Right lobe of liver (tissue), 4 donors: ENCODE data around the gene ATP13A2.

Experiments
- CTCF ChIP-seq, 4 donors: fragments of 200-600 bp in 3 of 4; fragments of 450-650 bp in 1 of 4; IDR thresholded peaks; one replicate each; pipeline versions ENCODE4 v1.5.1 to v1.8.0; 2016 to 2022; ENCODE audit warnings: antibody characterized with exemption in 4 of 4, mild to moderate bottlenecking in 2 of 4
- POLR2A ChIP-seq: fragments of 450-650 bp; IDR thresholded peaks from one replicate; pipeline ENCODE4 v1.6.1; 2017; ENCODE audit warnings: antibody characterized with exemption, mild to moderate bottlenecking
- donor health status: DM: no; HTN: no; CAD: no.
- donor health status: DM: no; HTN: no; CAD: no.
- donor health status: DM: no; HTN: yes; CAD: no.

DNA sequence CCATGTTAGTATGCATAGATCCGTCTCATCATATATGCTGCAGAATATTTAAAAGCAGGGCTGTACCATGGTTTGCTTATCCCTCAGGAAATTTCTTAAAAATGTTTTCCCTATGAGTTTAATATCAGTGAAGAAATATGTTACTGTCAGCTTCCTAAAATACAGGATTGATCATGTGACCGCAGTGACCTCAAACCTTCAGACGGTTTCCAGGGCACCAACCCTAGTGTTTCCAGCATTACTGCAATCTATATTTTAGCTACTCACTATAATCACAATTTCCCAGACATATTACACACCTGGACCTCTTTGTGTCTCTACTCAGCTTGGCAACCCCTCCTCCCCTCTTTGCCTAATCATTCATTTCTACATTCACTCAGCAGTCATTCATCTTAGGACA is 49.8 kb upstream of the ATP13A2 start:
- no peak for TF ChIP-seq CTCF (IDR thresholded peaks at IDR 0.05)
- TF ChIP-seq POLR2A, result no peak
